ENCODE results near the gene PPIL1.
A peak's percentile ranks its signal among the peaks of the same experiment; 100 is the strongest.

The PPIL1 gene

GRCh38 chr6:36834576-36835341 lies 39.8 kb downstream of the PPIL1 start:
- DNase-seq: no peak

GRCh38 chr6:36833182-36833789 lies 41.3 kb downstream of the PPIL1 start:
- DNase-seq: no peak

GRCh38 chr6:36832313-36832712 lies 42.3 kb downstream of the PPIL1 start:
- DNase-seq: no peak

GRCh38 chr6:36830577-36830976 lies 44.0 kb downstream of the PPIL1 start:
- no peak for DNase-seq

GRCh38 chr6:36829919-36830544 lies 44.6 kb downstream of the PPIL1 start:
- DNase-seq: no peak

GRCh38 chr6:36827261-36828079 lies 47.1 kb downstream of the PPIL1 start:
- peak in 1 of 2 experiments; percentile 21 for DNase-seq

- DNase-seq: no peak
Measured at GRCh38 chr6:36826520-36827227, 47.9 kb downstream of the PPIL1 start.

GRCh38 chr6:36825994-36826393 lies 48.6 kb downstream of the PPIL1 start:
- DNase-seq: no peak

GRCh38 chr6:36825452-36825851 lies 49.2 kb downstream of the PPIL1 start:
- no peak for DNase-seq

- DNase-seq: no peak
Measured at GRCh38 chr6:36824253-36824652, 50.4 kb downstream of the PPIL1 start.

- no peak for DNase-seq
Measured at GRCh38 chr6:36823421-36824096, 51.0 kb downstream of the PPIL1 start.

GRCh38 chr6:36822506-36823269 lies 51.9 kb downstream of the PPIL1 start:
- DNase-seq: no peak

GRCh38 chr6:36821581-36822335 lies 52.8 kb downstream of the PPIL1 start:
- DNase-seq: no peak

- no peak for DNase-seq
Measured at GRCh38 chr6:36820700-36821580, 53.7 kb downstream of the PPIL1 start.

GRCh38 chr6:36818756-36819155 lies 55.8 kb downstream of the PPIL1 start:
- DNase-seq: no peak

GRCh38 chr6:36817847-36818246 lies 56.8 kb downstream of the PPIL1 start:
- no peak for DNase-seq

- no peak for DNase-seq
Measured at GRCh38 chr6:36817176-36817817, 57.3 kb downstream of the PPIL1 start.

- DNase-seq: no peak
Measured at GRCh38 chr6:36815962-36816735, 58.5 kb downstream of the PPIL1 start.

Data from stimulated activated CD4-positive, alpha-beta T cell treated with anti-CD3 and anti-CD28 coated beads, Interleukin-4, amount 100 ng/mL, for 4 hours (primary cell).